PC-9 (cell line): ENCODE data around the gene SH3BP4.

ENCODE experiments used
- CTCF ChIP-seq: fragments of 200-600 bp; sonication (generic); conservative IDR thresholded peaks from 2 replicates; pipeline ENCODE4 v1.6.1; 2017; ENCODE audit warnings: mixed run types, antibody characterized with exemption, mild to moderate bottlenecking, moderate library complexity
- EZH2 ChIP-seq: fragments of 200-600 bp; sonication (generic); IDR thresholded peaks from 2 replicates; pipeline ENCODE4 v1.8.0; 2017; ENCODE audit warnings: antibody characterized with exemption, low read depth

GRCh38 chr2:234983011-234983726 lies 31.4 kb downstream of the SH3BP4 start:
- TF ChIP-seq EZH2: no peak
- no peak for TF ChIP-seq CTCF
